NT2/D1 (cell line): Measurements from ENCODE around the gene SYNC.

ENCODE experiments used
- YY1 ChIP-seq: IDR thresholded peaks from 2 replicates; pipeline ENCODE4 v1.6.1; 2011; ENCODE audit not compliant: insufficient read length, insufficient read depth
- ZNF274 ChIP-seq: IDR thresholded peaks from 2 replicates; pipeline ENCODE4 v1.6.1; 2011; ENCODE audit warnings: mild to moderate bottlenecking, low read depth, low read length

- TF ChIP-seq ZNF274, result no peak
- TF ChIP-seq YY1, result no peak
Measured at GRCh38 chr1:32715901-32716311, 13.3 kb upstream of the SYNC start.
